RPMI7951 (cell line): Measurements from ENCODE around the gene ANKRD37. TPM values are rescaled to one million over a fixed set of nuclear protein-coding genes. Genes with fewer than 3 reads are reported as not detected.

ENCODE experiments used
- DNase-seq: peaks from one replicate; pipeline ENCODE4 v3.0.0-alpha.2; 2012; ENCODE audit warnings: low read depth
- total RNA-seq: library from RNA; depleted of rRNA; stranded (reverse); fragments of >200 nt; shearing (Covaris generic); gene quantifications from 2 replicates; pipeline ENCODE4 v1.2.3, GENCODE V29; 2014

Gene ANKRD37
- total RNA-seq, 1 experiment from 2014 or later: 38.2 TPM

DNA sequence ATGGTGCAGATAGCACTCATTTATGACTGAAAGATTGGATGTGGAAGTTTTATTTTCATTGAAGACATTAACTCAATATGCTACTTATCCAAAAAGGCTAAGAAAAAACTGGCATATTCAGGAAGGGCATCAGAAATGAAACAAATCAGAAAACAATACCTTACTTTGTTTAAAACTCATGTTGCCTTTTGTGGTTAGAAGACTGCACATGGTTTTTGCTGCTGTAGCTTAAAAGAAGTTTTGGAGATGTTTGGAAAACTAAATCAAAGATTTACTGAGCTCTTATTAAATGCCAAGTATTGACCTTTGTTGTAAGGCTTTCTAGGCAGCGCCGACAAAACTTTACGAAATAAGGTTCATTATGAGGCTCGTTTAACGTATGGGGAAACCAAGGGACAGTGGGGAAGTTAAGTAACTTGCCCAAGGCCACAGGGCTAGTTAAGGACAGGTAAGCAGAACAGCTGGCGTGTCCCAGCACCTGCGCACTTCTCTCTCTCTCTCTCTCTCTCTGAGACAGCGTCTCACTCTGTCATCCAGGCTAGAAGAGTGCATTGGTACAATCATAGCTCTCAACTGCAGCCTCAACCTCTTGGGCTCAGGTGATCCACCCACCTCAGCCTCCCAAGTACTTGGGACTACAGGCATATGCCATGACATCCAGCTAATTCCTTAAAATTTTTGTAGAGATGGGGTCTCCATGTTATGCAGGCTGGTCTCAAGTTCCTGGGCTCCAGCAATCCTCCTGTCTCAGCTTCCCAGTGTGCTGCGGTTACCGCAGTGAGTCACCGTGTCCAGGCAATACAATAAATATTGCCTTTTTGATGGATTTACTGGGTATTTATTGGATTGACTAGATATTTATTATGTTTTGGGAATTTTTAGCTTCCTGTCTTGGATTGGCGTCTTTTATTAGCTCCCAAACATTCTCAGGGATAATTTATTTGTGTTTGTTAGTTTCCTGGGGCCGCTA is 17.0 kb upstream of the ANKRD37 start:
- no peak for DNase-seq

DNA sequence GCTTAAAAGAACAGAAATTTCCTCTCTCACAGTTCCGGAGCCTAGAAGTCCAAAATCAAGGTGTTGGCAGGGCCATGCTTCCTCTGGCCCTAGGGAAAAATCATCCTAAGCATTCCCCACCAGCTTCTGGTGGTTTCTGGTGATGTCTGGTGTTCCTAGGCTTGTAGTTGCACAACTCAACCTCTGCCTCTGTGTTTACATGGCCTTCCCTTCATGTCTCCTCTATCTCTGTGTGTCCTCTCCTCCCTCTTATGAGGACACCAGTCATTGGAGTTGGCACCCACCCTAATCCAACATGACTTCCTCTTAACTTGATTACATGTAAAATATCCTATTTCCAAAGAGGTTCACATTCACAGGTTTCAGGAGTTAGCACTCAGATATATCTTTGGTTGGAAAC is 16.3 kb upstream of the ANKRD37 start:
- no peak for DNase-seq

DNA sequence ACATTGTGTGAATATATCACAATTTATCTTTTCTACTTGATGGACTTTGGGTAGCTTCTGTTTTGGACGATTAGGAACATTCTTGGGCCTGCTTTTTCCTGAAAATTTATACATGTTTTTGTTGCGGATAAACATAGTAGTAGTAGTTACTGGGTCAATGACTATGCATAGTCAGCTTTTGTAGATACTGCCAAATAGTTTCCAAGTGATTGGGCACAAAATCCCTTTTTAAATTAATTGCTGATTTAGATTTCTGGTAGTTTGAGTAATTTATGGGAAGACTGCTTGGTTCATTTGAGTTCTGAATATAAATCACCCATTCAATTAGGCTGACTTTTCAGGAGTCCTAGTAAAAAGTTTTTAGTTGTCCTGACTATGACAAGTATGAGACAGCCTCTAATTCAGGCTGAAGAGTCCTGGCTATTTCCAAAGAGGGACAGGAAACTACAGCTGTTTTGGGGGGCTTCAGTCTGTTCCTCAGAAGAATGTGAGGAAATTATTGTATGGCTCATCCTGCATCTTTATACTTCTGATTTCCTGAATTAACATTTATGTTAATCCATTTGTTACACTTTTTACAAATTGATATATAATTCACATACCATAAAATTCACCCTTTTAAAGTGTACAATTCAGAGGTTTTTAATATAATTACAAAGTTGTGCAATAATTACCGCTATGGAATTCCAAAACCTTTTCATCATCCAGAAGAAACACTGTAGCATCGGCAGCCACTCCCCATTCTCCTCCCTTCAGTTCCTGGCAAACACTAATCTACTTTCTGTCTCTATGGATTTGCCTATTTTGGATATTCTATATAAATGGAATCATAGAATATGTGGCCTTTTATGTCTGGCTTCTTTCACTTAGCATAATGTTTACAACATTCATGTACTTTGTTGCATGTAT is 15.1 kb upstream of the ANKRD37 start:
- no peak for DNase-seq

- no peak for DNase-seq
Observed at GRCh38 chr4:185382754-185383153, 13.9 kb upstream of the ANKRD37 start.

DNA sequence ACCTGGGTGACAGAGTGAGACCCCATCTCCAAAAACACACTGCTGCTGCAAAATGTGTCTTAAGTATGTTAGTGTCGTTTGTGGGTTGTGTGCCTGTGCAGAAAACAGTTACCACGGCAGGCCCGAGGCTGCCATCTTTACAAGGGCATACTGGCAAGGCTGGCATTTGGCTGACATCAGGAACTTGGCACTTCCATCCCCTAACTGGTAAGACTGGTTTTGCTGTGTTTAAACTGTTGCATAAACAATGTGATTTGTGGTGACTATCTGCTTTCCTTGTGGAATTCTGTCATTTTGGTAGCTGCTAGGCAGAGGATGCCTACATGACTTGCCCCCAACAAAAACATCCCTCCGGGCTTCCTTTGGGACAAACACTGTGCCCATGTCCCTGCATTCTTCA is 13.2 kb upstream of the ANKRD37 start:
- no peak for DNase-seq

GRCh38 chr4:185384061-185384460 is 12.6 kb upstream of the ANKRD37 start:
- DNase-seq: no peak

- peak; percentile 41 for DNase-seq
Observed at GRCh38 chr4:185384930-185385331, 11.7 kb upstream of the ANKRD37 start.

GRCh38 chr4:185387957-185388356 is 8.7 kb upstream of the ANKRD37 start:
- DNase-seq: no peak

DNA sequence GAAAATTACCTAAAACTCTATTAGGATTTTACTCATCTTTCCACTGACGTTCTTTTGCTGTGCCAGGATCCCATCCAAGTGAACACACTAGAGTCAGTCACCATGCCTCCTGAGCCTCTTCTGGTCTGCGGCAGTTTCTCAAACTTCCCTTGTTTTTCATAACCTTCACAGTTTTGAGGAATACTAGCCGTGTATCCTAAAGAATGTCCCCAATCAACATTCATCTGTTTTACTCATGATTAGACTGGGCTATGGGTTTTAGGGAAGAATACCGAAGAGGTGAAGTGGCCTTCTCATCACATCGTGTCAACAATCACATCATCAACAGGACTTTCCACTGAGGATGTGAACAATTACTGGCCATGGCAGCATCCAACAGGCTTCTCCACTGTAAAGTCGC is 5.7 kb upstream of the ANKRD37 start:
- no peak for DNase-seq

GRCh38 chr4:185392156-185392555 is 4.5 kb upstream of the ANKRD37 start:
- no peak for DNase-seq

- peak; percentile 23 for DNase-seq
Observed at GRCh38 chr4:185394568-185395237, 1.9 kb upstream of the ANKRD37 start.

GRCh38 chr4:185395238-185395955 is 1.2 kb upstream of the ANKRD37 start, which contains the start of gene LRP2BP:
Gene LRP2BP (minus strand): TSS chr4:185395924. CDS start chr4:185378186, 17,738 bp downstream.
- peak; percentile 24 for DNase-seq

- peak; percentile 95 for DNase-seq
Observed at GRCh38 chr4:185395956-185396723, 501 bp upstream of the ANKRD37 start.

- no peak for DNase-seq
Observed at GRCh38 chr4:185398618-185399017, 2.0 kb downstream of the ANKRD37 start.

DNA sequence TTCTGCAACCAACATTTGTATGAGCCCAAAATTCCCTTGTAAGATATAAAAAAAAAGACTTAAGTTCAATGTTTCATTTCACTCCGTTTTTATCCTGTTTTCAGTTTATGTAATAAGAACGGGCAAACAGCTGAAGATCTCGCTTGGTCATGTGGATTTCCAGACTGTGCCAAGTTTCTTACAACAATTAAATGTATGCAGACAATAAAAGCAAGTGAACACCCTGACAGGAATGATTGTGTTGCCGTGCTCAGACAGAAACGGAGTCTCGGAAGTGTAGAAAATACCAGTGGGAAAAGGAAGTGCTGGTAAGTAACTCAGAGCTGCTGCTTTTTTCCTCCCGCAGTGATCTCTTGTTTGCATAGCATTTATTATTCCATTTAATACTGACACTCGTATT is 2.8 kb downstream of the ANKRD37 start:
- no peak for DNase-seq

- no peak for DNase-seq
Observed at GRCh38 chr4:185404031-185404430, 7.4 kb downstream of the ANKRD37 start.

GRCh38 chr4:185405296-185405999 is 8.8 kb downstream of the ANKRD37 start:
- DNase-seq: no peak

GRCh38 chr4:185408432-185408831 is 11.8 kb downstream of the ANKRD37 start:
- DNase-seq: no peak

DNA sequence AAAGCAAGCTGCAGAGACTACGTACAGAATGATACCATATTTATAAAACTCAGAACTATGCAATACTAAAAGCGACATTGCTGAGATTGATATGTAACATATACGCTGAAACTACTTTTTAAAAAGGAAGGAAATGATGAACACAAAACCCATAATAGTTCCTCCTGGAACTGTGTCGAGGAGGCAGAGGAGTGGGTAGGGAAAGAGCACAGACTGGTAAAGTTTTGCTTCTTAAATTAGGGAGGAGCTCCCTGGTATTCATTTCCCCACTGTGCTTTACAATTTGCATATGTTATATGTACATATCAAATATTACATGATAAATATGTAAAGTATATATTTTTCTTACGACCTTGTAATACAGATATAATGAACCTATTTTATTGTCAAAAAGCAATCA is 15.2 kb downstream of the ANKRD37 start:
- DNase-seq: no peak

- no peak for DNase-seq
Observed at GRCh38 chr4:185412412-185412811, 15.8 kb downstream of the ANKRD37 start.
